ENCODE results near the gene PRIM2.
"Not testable (repeated sequence)": the region's sequence is repeated elsewhere in the genome, so short reads cannot be mapped to it uniquely, and the experiment has no call there.

DNA sequence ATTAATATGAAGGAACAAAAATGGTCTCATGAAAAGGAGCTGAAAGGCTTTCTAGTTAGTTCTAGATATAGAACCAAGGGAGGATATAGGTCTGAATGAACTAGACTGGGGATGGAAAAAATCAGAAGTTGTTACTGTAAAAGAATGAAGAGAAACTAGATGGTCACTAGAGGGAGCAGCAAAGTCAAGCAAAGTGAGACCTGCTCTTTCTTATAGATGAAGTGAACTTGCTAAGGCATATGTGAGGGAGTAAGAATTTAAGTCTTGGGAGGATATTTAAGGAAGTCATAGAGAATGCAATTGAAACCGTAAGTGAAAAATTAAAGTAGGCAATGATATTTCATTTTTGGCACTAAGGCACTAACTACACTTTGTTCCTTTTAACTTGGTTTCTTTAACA is 218.6 kb downstream of the PRIM2 start:
- TF ChIP-seq POLR2A (IDR thresholded peaks at IDR 0.05): not testable (repeated sequence)
- TF ChIP-seq, protein P1, sequence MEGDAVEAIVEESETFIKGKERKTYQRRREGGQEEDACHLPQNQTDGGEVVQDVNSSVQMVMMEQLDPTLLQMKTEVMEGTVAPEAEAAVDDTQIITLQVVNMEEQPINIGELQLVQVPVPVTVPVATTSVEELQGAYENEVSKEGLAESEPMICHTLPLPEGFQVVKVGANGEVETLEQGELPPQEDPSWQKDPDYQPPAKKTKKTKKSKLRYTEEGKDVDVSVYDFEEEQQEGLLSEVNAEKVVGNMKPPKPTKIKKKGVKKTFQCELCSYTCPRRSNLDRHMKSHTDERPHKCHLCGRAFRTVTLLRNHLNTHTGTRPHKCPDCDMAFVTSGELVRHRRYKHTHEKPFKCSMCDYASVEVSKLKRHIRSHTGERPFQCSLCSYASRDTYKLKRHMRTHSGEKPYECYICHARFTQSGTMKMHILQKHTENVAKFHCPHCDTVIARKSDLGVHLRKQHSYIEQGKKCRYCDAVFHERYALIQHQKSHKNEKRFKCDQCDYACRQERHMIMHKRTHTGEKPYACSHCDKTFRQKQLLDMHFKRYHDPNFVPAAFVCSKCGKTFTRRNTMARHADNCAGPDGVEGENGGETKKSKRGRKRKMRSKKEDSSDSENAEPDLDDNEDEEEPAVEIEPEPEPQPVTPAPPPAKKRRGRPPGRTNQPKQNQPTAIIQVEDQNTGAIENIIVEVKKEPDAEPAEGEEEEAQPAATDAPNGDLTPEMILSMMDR (IDR thresholded peaks at IDR 0.05): not testable (repeated sequence)
